K562 (cell line): ENCODE data around the gene BOLA1. TPM values are rescaled to one million over a fixed set of nuclear protein-coding genes. Genes with fewer than 3 reads are reported as not detected.

Experiments
- CBFA2T3 ChIP-seq: fragments of 450-650 bp; IDR thresholded peaks from 2 replicates; pipeline ENCODE4 v1.6.1; 2017
- E2F1 ChIP-seq: sonication (generic); formaldehyde crosslinking; IDR thresholded peaks from 2 replicates; pipeline ENCODE4 v1.8.1; 2023; ENCODE audit warnings: mild to moderate bottlenecking, missing genetic modification reagents, moderate library complexity
- ELF2 ChIP-seq: fragments of 250-450 bp; sonication (Bioruptor Pico); IDR thresholded peaks from 2 replicates; pipeline ENCODE4 v1.5.0; 2021; ENCODE audit warnings: mild to moderate bottlenecking
- MGA ChIP-seq: fragments of 450-650 bp; IDR thresholded peaks from 2 replicates; pipeline ENCODE4 v1.6.1; 2016; ENCODE audit warnings: mild to moderate bottlenecking, moderate library complexity
- MLLT1 ChIP-seq, 2 experiments: fragments of 450-650 bp; IDR thresholded peaks; 2 replicates each; pipeline ENCODE4 v1.6.1; 2016
- NFE2 ChIP-seq: IDR thresholded peaks from 2 replicates; pipeline ENCODE4 v1.6.1; 2014; ENCODE audit warnings: antibody characterized with exemption, low read depth
- POLR3G ChIP-seq: IDR thresholded peaks from 2 replicates; pipeline ENCODE4 v1.6.1; 2011; ENCODE audit not compliant: insufficient read length, insufficient replicate concordance; ENCODE audit errors: extremely low read depth
- RBM22 ChIP-seq: fragments of 200-400 bp; formaldehyde crosslinking; IDR thresholded peaks from 2 replicates; pipeline ENCODE4 v1.6.1; 2018; ENCODE audit warnings: low read length, low read depth; ENCODE audit not compliant: poor library complexity, severe bottlenecking
- WHSC1 ChIP-seq: IDR thresholded peaks from one replicate; pipeline ENCODE4 v1.6.1; 2012; ENCODE audit warnings: low read length, control low read depth, inconsistent platforms
- ZKSCAN8 ChIP-seq: fragments of 200-800 bp; sonication (Bioruptor generic); IDR thresholded peaks from 2 replicates; pipeline ENCODE4 v1.6.1; 2016; ENCODE audit warnings: missing genetic modification characterization, missing compliant biosample characterization
- ZNF766 ChIP-seq: fragments of 200-800 bp; sonication (Bioruptor generic); conservative IDR thresholded peaks from 2 replicates; pipeline ENCODE4 v1.6.1; 2016; ENCODE audit warnings: missing genetic modification characterization, missing compliant biosample characterization
- polyA plus RNA-seq, 8 experiments: library from polyadenylated mRNA; depleted of rRNA in 4 of 8; stranded (reverse) in 5 of 8; unstranded in 3 of 8; fragments of >200 nt; fragmentation: Nextera tagmentation in 2 of 8; fragmentation: Illumina TruSeq in 1 of 8; extraction: Ambion mirVana in 2 of 8; extraction: Trizol in 1 of 8; gene quantifications; 2 replicates each; pipeline versions ENCODE4 v1.2.1 to v1.2.3, GENCODE V29; 2011 to 2014; ENCODE audit warnings: inconsistent platforms in 1 of 8, missing spikeins in 1 of 8
- total RNA-seq, 7 experiments: library from RNA; depleted of rRNA in 6 of 7; stranded (reverse); fragments of >200 nt in 6 of 7; fragmentation: Illumina TruSeq in 2 of 7; extraction: Trizol in 2 of 7; gene quantifications; 2 replicates each; pipeline versions ENCODE4 v1.2.1 to v1.2.3, GENCODE V29; 2011 to 2021; ENCODE audit warnings: low replicate concordance in 1 of 7
- TF ChIP-seq, protein P1 (sequence below), 2 experiments: fragments of 250-450 bp in 1 of 2; fragments of 450-650 bp in 1 of 2; sonication (Bioruptor Pico) in 1 of 2; IDR thresholded peaks; 2 replicates each; pipeline versions ENCODE4 v1.6.1 to v1.8.0; 2016 to 2021; ENCODE audit warnings: mild to moderate bottlenecking in 2 of 2, moderate library complexity in 2 of 2, missing compliant biosample characterization in 1 of 2, missing genetic modification characterization in 1 of 2

The BOLA1 gene
- total and polyA plus RNA-seq, 9 of the 15 experiments (the other 6 are each of a cell fraction or from before 2014, with no cell fraction given), result 0.18 to 1.2 (median 0.40) TPM; not detected in 2

DNA sequence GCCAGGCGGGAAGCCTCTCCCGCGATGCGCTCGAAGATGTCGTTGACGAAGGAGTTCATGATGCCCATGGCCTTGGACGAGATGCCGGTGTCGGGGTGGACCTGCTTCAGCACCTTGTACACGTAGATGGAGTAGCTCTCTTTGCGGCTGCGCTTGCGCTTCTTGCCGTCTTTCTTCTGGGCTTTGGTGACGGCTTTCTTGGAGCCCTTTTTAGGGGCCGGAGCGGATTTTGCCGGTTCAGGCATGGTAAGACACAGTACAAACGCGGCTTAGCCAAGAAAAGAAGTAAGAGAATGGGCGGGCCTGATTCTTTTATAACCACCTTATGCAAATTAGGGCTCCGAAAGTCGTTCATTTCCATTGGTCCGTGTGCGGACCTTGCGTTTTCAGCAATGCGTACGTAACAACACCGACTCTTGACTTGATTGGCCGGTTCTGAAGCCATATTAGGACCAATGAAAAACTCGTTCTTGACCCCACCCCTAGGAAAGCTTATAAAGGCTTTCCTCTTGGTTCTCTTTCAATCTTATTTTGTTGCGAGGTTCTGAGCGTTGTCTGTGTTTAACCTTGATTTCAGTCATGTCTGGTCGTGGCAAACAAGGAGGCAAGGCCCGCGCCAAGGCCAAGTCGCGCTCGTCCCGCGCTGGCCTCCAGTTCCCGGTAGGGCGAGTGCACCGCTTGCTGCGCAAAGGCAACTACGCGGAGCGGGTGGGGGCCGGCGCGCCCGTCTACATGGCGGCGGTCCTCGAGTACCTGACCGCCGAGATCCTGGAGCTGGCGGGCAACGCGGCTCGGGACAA lies 12.8 kb upstream of the BOLA1 start (continued):
- TF ChIP-seq MGA (peak; percentile 24), ZNF766 (CRISPR knock-in tag) (peak; percentile 73), WHSC1 (no peak), ZKSCAN8 (CRISPR knock-in tag) (0 out of 2 replicates have a peak, but pooled peaks have one; percentile 7), POLR3G (no peak), RBM22 (peak; percentile 87), MLLT1 (IDR thresholded peaks at IDR 0.05) (peak; percentile 97 to 98), ELF2 (CRISPR knock-in tag) (peak; percentile 50), NFE2 (no peak), E2F1 (CRISPR knock-in tag) (peak; percentile 95), CBFA2T3 (no peak)
- TF ChIP-seq, protein P1, sequence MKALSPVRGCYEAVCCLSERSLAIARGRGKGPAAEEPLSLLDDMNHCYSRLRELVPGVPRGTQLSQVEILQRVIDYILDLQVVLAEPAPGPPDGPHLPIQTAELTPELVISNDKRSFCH (CRISPR knock-in tag; IDR thresholded peaks at IDR 0.05), result no peak
- TF ChIP-seq, protein P1 (tag; IDR thresholded peaks at IDR 0.05), result no peak; the same call in 1 of the 2 replicates
